HG03432 (cell line): Measurements from ENCODE around the gene ARRDC4.

Experiments
- ATAC-seq: cut with Tn5 transposase; IDR thresholded peaks from one replicate; pipeline ENCODE4 v1.9.1; 2021; ENCODE audit warnings: mild to moderate bottlenecking, moderate library complexity; ENCODE audit not compliant: unreplicated experiment

The ARRDC4 gene

DNA sequence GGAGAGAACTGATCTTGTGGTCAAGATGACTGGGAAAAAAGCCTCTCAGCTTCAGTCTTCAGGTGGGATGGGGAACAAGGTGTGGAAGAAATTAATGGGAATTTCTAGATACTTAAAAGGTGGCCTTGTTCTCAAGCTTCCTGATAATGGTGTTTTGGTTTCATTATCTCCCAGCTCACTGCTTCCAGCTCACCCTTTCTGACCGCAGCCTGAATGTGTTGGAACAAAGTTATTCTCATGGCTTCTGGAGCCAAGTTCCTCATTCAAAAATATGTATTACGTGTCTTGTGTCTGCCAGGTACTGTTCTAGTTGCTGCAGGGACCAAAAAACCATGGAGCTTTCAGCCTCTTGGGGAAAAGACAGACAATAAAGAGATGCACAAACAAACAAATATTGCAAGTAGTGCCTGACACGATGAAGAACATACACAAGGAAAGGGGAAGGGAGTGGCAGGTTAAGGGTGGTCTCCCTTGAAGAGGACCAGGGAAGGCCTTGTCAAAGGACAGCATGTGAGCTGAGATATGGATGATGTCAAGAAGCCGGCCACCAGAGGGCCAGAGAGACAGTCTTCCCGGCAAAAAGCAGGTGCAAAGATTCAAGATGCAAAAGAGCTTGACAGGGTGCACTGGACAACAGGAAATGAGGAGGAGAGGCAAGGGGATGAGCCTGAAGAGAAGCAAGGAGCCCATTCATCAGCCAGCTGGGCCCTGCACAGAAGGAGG, 35.5 kb downstream of the ARRDC4 start:
- peak; percentile 46 for ATAC-seq

DNA sequence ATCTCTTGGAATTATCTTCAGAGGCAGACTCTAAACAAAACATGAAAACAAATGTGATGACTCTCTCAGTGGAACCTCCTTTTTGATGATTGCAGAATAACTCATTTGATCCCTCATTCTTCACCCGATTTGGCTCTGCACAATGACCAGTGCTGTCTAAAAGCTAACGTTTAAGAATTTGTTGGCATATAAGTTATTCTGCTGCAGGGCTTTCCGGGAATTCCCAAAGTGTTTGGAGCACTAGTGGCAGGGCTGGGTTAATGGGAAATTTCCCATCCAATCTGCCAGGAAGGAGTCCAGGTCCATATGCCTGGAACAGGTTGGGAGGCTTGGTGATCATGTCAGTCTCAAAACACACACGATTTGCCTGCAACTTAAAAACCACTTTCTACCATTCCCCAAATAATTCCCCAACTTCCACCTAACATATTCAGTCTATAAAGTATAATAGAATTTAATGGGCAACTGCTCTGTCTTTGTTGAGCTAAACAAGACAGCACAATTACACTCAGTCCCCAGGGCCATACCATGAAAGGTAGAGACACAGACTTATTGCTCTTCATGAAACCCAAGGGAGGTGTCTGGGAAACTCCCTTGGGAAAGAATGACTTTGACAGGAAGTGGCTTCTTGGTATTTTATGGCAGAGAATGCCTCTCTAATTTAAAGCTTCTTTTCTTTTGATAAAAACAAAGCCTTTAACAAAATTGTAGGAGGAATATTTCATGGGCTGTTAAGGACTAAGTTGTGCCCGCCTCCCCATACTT, 38.0 kb downstream of the ARRDC4 start:
- ATAC-seq, result no peak

DNA sequence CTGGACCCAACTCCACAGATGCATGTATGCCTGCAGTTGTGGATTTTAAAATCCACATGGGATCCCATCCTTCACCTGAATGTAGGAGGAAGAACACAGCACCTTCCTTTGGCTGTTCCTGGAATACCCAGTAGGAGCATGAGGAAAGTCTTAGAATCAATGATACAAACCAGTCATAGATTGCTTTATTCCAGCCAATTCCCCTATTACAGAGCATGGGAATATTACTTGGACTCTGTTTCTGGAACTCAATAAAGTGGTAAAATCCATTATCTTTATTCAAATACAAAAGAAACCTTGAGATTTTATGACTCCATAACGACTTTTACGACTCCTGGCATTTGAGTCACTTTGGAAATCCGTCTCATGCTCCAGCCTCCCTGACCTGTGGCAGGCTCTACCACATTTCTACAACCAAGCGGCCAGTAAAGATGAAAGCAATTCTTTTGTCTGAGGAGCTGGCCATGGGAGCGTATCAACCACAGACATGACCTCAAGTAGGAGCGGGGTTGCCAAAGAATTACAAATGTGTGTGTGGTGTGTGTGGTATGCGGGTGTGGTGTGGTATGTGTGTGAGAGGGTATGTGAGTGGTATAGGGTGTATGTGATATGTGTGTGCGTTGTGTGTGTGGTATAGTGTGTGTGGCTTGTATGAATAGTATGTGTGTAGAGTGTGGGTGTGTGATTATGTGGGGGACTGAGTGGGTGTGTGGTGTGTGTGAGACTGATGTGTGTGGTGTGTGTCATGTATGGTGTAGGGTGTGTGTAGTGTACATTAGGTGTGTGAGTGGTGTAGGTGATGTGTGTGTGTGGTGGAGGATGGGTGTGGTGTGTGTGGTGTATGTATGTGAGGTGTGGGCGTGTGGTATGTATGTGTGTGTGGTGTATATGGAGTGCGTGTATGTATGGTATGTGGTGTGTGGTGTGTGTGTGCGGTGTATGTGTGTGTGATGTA, 40.0 kb downstream of the ARRDC4 start:
- no peak for ATAC-seq

DNA sequence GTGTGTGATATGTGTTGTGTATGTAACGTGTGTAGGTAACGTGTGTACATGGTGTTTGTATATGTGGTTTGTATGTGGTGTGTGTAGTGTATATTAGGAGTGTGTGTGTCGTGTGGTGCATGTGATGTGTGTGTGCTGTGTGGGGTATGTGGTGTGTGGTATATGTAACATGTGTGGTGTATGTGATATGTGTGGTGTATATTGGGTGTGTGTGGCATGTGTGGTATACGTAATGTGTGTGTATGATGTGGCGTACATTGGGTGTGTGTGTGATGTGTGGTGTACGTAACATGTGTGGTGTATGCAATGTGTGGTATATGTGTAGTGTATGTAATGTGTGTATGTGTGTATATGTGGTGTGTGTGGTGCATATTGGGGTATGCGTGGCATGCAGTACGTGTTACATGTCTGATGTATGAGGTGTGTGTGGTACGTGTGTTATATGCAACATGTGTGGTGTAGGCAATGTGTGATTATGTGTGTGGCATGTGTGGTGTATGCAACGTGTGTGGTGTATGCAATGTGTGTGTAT, 41.2 kb downstream of the ARRDC4 start:
- ATAC-seq, result no peak

DNA sequence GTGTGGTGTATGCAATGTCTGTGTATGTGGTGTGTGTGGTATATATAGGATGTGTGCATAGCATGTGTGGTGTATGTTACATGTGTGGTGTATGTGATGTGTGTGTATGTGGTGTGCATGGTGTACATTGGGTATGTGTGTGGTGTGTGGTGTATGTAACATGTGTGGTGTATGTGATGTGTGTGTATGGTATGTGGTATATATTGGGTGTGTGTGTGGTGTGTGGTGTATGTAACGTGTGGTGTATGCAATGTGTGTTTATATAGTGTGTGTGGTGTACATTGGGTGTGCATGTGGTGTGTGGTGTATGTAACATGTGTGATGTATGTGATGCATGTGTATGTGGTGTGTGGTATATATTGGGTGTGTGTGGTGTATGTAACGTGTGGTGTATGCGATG, 41.9 kb downstream of the ARRDC4 start:
- no peak for ATAC-seq

DNA sequence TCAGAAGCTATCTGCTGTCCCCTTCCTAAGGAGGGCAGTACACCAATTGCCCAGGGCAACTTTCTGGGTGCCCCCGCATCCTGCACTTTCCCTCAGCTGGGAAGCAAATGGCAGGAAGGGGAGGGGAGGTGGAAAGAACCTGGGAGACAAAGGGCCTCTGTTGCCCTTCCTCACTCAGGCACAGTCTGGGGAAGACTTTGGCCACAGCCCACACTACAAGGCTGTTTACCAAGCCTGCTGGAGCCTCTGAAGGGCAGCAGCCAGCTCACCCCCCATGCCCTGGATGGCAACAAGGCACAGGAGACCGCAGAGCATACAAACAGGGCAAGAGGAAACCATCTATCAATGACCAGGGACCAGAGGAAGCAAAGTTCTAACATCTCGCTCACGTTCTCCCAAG, 42.4 kb downstream of the ARRDC4 start:
- no peak for ATAC-seq

DNA sequence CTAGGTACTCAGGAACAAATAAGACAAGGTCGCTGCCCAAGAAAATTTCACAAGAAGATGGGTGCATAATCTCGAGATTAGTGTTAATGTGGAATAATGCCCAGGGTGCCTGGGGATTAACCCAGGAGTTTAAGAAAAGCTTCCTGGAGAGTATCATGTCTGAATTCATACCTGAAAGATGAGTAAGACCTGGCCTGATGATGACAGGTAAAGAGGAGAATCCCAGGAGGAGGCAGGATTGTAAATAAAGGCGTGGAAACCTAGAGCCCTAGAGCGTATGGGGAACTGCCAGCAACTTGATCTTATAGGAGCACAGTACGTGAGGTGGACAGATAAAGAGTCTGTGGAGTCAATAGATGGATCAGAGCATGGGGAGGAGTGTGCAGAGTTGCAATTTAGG, 43.0 kb downstream of the ARRDC4 start:
- no peak for ATAC-seq

DNA sequence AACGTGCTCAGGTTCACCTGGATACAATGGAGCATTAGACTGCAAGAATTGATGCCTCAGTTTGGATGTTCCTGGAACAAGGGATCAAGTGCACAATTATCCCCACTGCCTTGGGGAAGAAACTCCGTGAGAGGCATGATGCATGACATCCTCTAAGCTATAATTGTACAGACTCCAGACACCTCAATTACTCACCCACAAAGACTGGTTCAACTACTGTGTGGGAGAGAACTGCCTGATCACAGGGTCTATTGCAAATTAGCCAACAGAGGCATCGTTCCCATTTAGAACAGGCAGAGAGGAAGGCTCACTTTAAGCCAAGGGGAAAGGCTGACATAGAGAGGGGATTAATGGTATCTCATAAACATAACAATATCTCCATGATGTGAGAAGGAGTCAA, 43.5 kb downstream of the ARRDC4 start:
- ATAC-seq, result no peak

DNA sequence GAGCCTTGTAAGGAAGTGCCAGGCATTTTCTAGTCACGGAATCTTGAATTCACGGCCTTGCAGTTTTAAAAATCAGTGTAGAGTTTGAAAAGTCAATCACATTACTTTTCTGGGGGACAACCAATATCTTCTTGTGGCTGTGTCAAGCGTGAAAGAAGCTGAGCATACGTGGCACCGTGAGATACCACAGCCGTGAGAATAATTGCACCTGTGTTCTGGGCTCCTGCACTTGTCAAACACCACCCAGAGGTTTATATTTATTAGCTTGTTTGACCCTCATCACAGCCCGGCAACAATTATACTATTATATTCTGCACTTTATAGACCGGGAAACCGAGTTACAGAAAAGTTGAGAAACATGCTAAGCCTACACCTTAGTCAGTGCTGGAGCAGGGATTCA, 45.2 kb downstream of the ARRDC4 start:
- ATAC-seq, result no peak

DNA sequence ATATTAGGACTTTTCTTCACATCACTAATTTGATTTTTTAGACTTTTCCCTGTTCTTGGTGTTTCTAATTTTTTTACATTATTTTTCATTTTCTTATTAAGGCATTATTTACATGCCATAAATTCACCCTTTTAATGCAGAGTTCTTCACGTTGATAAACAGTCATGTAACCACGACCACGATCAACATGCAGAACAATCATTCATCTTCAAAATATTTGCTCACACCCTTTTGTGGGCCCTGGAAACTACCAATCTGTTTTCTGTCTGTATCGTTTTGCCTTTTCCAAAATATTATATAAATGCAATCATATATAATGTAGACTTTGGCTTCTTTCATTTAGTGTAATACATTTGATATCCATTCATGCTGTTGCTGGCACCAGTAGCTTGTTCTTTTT, 48.7 kb downstream of the ARRDC4 start:
- ATAC-seq, result no peak

DNA sequence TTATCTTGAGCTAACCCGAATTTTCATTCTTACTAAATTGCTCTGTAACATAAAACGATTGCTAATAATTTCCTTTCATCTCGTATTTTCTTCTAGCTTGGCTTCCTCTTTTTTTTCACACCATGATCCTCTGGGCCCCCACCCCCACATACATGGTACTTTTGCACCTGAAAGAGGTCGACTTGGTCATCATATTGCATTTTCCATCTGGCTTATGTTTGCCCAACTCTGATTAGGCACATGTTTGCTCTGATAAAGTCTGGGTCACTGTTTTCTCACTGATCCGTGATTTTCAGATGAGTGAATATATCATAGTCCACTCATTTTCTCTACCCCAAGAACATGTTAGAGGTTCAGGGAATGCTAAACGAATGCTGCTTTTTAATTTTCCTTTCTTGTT, 49.5 kb downstream of the ARRDC4 start:
- no peak for ATAC-seq

DNA sequence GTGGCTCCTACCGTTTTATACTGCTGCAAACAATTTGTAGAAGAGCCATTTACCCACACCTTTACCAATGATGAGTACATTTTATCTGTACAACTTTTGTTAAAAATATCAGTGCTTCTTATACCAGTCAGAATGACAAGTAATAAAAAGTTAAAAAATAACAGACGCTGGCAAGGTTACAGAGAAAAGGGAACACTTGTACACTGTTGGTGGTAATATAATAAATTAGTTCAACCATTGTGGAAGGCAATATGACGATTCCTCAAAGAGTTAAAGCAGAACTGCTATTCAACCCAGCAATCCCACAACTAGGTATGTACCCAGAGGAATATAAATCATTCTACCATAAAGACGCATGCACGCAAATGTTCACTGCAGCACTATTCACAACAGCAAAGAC, 51.9 kb downstream of the ARRDC4 start:
- no peak for ATAC-seq

DNA sequence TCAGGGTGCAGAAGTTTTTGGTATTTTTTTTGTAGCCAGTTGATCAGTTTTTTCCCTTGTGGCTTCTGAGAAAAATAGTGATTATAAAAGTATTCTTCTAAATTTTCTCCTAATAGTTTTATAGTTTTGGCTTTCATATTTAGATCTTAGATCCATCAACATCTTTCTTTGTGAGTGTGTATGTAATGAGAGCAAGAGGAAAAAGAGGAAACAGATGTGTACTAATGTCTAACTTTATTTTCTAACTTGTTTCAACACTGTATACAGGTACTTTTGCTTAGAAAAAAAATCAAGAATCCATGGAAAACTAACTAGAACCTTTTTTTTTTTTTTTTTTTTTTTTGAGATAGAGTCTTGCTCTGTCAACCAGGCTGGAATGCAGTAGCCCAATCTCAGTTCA, 53.1 kb downstream of the ARRDC4 start:
- no peak for ATAC-seq

DNA sequence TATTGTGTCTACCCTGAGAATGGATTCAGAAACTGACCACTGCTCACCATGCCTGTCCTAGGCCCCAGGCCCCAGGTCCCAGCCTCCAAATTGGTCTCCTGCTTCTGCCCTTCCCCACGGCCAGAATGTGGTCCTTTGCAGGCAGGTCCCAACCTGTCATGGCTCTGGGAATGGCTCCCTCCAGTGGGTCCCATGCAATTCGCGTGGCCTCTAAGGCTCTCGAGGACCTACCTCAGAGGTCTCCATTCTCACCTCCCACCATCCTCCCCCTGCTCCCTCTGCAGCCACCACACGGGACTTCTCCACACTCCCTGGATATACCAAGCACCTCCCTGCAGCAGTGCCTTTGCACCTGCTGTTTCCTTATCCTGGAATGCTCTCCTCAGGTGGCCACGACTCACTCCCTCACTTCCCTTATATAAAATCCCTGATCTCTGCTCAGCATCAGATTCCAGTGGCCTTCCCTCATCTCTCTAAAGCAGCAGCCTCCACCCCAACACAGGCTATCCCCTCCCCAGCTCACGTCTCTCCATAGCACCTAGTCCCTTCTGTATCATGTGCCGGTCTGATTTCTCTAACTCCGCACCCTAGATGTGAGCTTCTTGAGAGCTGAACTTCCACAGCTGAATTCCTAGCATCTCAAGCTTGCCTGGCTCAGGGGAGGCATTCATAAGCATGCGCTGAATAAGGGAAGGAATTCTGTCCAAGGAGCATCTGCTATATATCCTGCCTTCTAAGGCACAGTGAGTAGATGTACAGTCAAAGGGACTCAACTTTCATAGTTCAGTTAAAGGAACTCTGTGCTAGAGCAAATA, 56.9 kb downstream of the ARRDC4 start:
- no peak for ATAC-seq

DNA sequence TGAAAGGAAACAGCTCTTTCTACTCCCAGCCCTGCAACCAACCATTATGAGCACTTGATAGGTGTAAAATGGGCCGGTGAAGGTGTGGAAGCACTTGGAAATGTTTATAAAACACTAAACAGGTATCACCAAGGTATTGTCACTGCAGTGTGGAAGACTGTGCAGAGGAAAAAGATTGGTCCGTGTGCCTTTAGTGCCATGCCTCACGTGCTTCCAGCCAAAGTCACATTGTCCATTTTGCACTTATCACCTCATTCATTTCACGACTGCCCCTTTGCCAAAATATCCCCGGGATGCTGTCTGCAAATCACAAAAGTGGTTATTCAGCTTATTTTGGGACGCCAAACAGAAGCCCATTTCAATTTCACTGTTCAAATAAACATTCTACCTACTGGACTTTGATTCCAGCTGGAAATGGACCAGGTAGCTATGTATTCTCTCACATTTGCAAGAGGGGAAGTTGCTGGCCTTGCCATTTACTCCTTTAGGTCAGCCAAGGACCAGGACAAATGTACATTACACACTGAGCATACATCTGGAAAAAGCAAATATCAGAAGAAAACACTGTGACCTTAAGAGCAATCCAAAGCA, 58.4 kb downstream of the ARRDC4 start:
- ATAC-seq, result no peak
